T-cell (primary cell): Measurements from ENCODE around the gene KIF1A. TPM values are rescaled to one million over a fixed set of nuclear protein-coding genes. Genes with fewer than 3 reads are reported as not detected.
A peak's percentile ranks its signal among the peaks of the same experiment; 100 is the strongest.
"Not testable (repeated sequence)": the region's sequence is repeated elsewhere in the genome, so short reads cannot be mapped to it uniquely, and the experiment has no call there.

ENCODE experiments used
- ATAC-seq, 4 experiments: fragments of 200-7000 bp in 3 of 4; fragments of 150-1000 bp in 1 of 4; cut with Tn5 transposase; replicated peaks in 1 of 4; 1 replicate in 3 of 4; 2 replicates in 1 of 4; pipeline ENCODE4 v1.10.0; 2021; ENCODE audit warnings: moderate library complexity in 3 of 4, mild to moderate bottlenecking in 2 of 4, moderate number of reproducible peaks in 1 of 4
- CTCF ChIA-PET, 2 donors: fragments of 300-600 bp; sonication (Branson Sonifier 250); formaldehyde crosslinking; loops; one replicate each; lab custom pipeline; 2022; ENCODE audit warnings: antibody characterized with exemption in 2 of 2; lab: Charles Lee
- POLR2A ChIA-PET, 2 donors: fragments of 300-600 bp; sonication (Branson Sonifier 250); formaldehyde crosslinking; loops; one replicate each; lab custom pipeline; 2022; ENCODE audit warnings: antibody characterized with exemption in 2 of 2; lab: Charles Lee
- DNase-seq, 35 experiments: peaks; one replicate each; pipeline versions ENCODE4 v3.0.0 to v3.0.0-alpha.2; 2013 to 2023
- H3K27ac ChIP-seq: one replicate; pipeline ENCODE4 v1.5.1; 2013; ENCODE audit warnings: low read length
- H3K27me3 ChIP-seq, 2 experiments: replicated peaks in 1 of 2; 1 replicate in 1 of 2; 2 replicates in 1 of 2; pipeline versions ENCODE4 v1.6.1 to v1.7.0; 2013; ENCODE audit warnings: low read length in 1 of 2, mixed read lengths in 1 of 2; ENCODE audit not compliant: control insufficient read depth in 2 of 2, insufficient read depth in 2 of 2; ENCODE audit errors: extremely low read depth in 1 of 2
- H3K36me3 ChIP-seq, 2 donors: 1 replicate in 1 of 2; 2 replicates in 1 of 2; pipeline versions ENCODE4 v1.6.1 to v1.7.0; 2013; ENCODE audit warnings: low read length in 1 of 2; ENCODE audit not compliant: control insufficient read depth in 2 of 2, insufficient read depth in 1 of 2; ENCODE audit errors: extremely low read depth in 1 of 2
- H3K4me1 ChIP-seq, 2 experiments: 1 replicate in 1 of 2; 2 replicates in 1 of 2; pipeline versions ENCODE4 v1.6.1 to v1.7.0; 2013; ENCODE audit warnings: low read length in 2 of 2, mixed read lengths in 1 of 2; ENCODE audit not compliant: insufficient read depth in 2 of 2, control insufficient read depth in 1 of 2; ENCODE audit errors: extremely low read depth in 1 of 2
- H3K4me3 ChIP-seq, 2 donors: 1 replicate in 1 of 2; 2 replicates in 1 of 2; pipeline versions ENCODE4 v1.5.1 to v1.7.0; 2013; ENCODE audit warnings: mild to moderate bottlenecking in 2 of 2, low read length in 1 of 2, moderate library complexity in 1 of 2; ENCODE audit not compliant: control insufficient read depth in 1 of 2; ENCODE audit errors: extremely low read depth in 1 of 2
- H3K9me3 ChIP-seq: 2 replicates; pipeline ENCODE4 v1.7.0; 2013
- H3K27ac Mint-ChIP-seq, 2 donors: one replicate each; pipeline ENCODE4 v1.8.0; 2020 to 2021; ENCODE audit warnings: mild to moderate bottlenecking in 2 of 2, mixed read lengths in 2 of 2
- H3K27me3 Mint-ChIP-seq, 2 donors: one replicate each; pipeline ENCODE4 v1.8.0; 2021 to 2022; ENCODE audit warnings: mixed read lengths in 2 of 2
- H3K36me3 Mint-ChIP-seq: one replicate; pipeline ENCODE4 v1.8.0; 2021; ENCODE audit warnings: mixed read lengths
- H3K4me1 Mint-ChIP-seq, 3 donors: one replicate each; pipeline ENCODE4 v1.8.0; 2020 to 2022; ENCODE audit warnings: mixed read lengths in 3 of 3, mild to moderate bottlenecking in 1 of 3
- H3K4me3 Mint-ChIP-seq, 3 donors: one replicate each; pipeline ENCODE4 v1.8.0; 2020 to 2022; ENCODE audit warnings: mild to moderate bottlenecking in 3 of 3, mixed read lengths in 3 of 3, moderate library complexity in 3 of 3
- H3K9me3 Mint-ChIP-seq, 3 donors: one replicate each; pipeline ENCODE4 v1.8.0; 2020 to 2022; ENCODE audit warnings: mixed read lengths in 3 of 3
- WGBS: methylation state at CpG from one replicate; pipeline ENCODE4 v1.1.5; 2013; ENCODE audit warnings: missing lambda C conversion rate; ENCODE audit not compliant: insufficient coverage; 5-methylcytosine and 5-hydroxymethylcytosine counted together
- total RNA-seq, 35 experiments: library from RNA in 6 of 35; stranded (reverse) in 6 of 35; fragments of 120-200 nt in 1 of 35; gene quantifications; one replicate each; pipeline versions ENCODE4 v1.2.1 to v1.2.4 and lab custom pipeline; 2013 to 2026

Gene KIF1A
- total RNA-seq, 5 donors from 2014 or later (not counting 1 experiment from before 2014, with no cell fraction given) = 0.43 to 0.58 (median 0.51) TPM; not detected in 2

- peak in 1 of 35 experiments; percentile 0 for DNase-seq
- not testable (repeated sequence) for H3K9me3 Mint-ChIP-seq
Observed at GRCh38 chr2:240691631-240692420, 128.2 kb downstream of the KIF1A start, which contains the start of gene AQP12A. TSS of gene AQP12A (plus strand) at chr2:240691866. CDS start at chr2:240691914, 48 bp downstream.

GRCh38 chr2:240691075-240691427 lies 129.0 kb downstream of the KIF1A start:
- H3K27ac Mint-ChIP-seq, CTCF ChIA-PET, H3K36me3 Mint-ChIP-seq, DNase-seq, H3K4me1 ChIP-seq, H3K9me3 ChIP-seq, H3K9me3 Mint-ChIP-seq, H3K27me3 ChIP-seq, H3K27me3 Mint-ChIP-seq, H3K4me3 ChIP-seq, POLR2A ChIA-PET, H3K36me3 ChIP-seq, H3K27ac ChIP-seq: not testable (repeated sequence)
- Mint-ChIP-seq H3K4me3 (peak overlapping the region in 2 of 3 donors; percentile 13 to 61), H3K4me1 (peaks cover 0 to 10% (median 5%) of the 10 kb centered on the region in 3 donors)
- WGBS = 43% methylated on average over 1 of the region's 2 CpGs
- peak in 1 of 4 experiments; percentile 12 for ATAC-seq

More at GRCh38 chr2:240691631-240692420, 128.2 kb downstream of the KIF1A start, which contains the start of gene AQP12A:
- H3K4me1 ChIP-seq, H3K27ac ChIP-seq, H3K4me1 Mint-ChIP-seq, CTCF ChIA-PET, ATAC-seq, H3K27me3 ChIP-seq, POLR2A ChIA-PET, H3K27me3 Mint-ChIP-seq, H3K36me3 Mint-ChIP-seq, H3K9me3 ChIP-seq, H3K4me3 ChIP-seq, H3K36me3 ChIP-seq, H3K27ac Mint-ChIP-seq: not testable (repeated sequence)
- H3K4me3 Mint-ChIP-seq = peak within 1 kb of the TSS in 2 of 3 donors; percentile 13 to 61
- WGBS = 88% methylated on average over 9 of the region's 37 CpGs

- POLR2A ChIA-PET, H3K9me3 ChIP-seq, H3K27me3 Mint-ChIP-seq, H3K27ac ChIP-seq, CTCF ChIA-PET, H3K36me3 ChIP-seq, H3K9me3 Mint-ChIP-seq, H3K27me3 ChIP-seq, H3K4me1 ChIP-seq, H3K36me3 Mint-ChIP-seq: not testable (repeated sequence)
- H3K4me3 Mint-ChIP-seq = peak overlapping the region in 2 of 3 donors; percentile 13 to 61
- DNase-seq (peak in 1 of 35 experiments; percentile 0), ATAC-seq (peak; percentile 47 to 88 (median 62))
- H3K4me3 ChIP-seq = peak overlapping the region in 1 of 2 donors; percentile 12
- WGBS = 87% methylated on average over 3 of the region's 18 CpGs
- peak overlapping the region in 1 of 2 donors; percentile 55 for H3K27ac Mint-ChIP-seq
- peaks cover 0 to 10% (median 5%) of the 10 kb centered on the region in 3 donors for H3K4me1 Mint-ChIP-seq
Observed at GRCh38 chr2:240690421-240691074, 129.5 kb downstream of the KIF1A start.

GRCh38 chr2:240689975-240690374 lies 130.0 kb downstream of the KIF1A start:
- peaks cover 0 to 10% (median 5%) of the 10 kb centered on the region in 3 donors for H3K4me1 Mint-ChIP-seq
- H3K27ac Mint-ChIP-seq = peak overlapping the region in 1 of 2 donors; percentile 55
- peak overlapping the region in 1 of 3 donors; percentile 61 for H3K4me3 Mint-ChIP-seq
- H3K27me3 ChIP-seq = no peaks in the 10 kb centered on the region
- H3K27me3 Mint-ChIP-seq = no peaks in the 10 kb centered on the region
- ATAC-seq = no peak
- H3K4me1 ChIP-seq = peaks cover 0 to 3% of the 10 kb centered on the region in 2 experiments
- WGBS = 80% methylated on average over 6 of the region's 11 CpGs
- H3K27ac ChIP-seq = no peak overlapping the region
- POLR2A ChIA-PET = no interaction called here
- CTCF ChIA-PET = no interaction called here
- H3K4me3 ChIP-seq = no peak overlapping the region
- H3K36me3 ChIP-seq = no peaks in the 10 kb centered on the region
- H3K36me3 Mint-ChIP-seq = no peaks in the 10 kb centered on the region
- no peaks in the 10 kb centered on the region for H3K9me3 ChIP-seq
- no peaks in the 10 kb centered on the region for H3K9me3 Mint-ChIP-seq
- DNase-seq = no peak

GRCh38 chr2:240688553-240688919 lies 131.5 kb downstream of the KIF1A start:
- POLR2A ChIA-PET = no interaction called here
- Histone ChIP-seq H3K36me3 (no peaks in the 10 kb centered on the region), H3K27ac (no peak overlapping the region), H3K4me3 (no peak overlapping the region), H3K4me1 (peaks cover 0 to 11% of the 10 kb centered on the region in 2 experiments), H3K9me3 (no peaks in the 10 kb centered on the region), H3K27me3 (peaks cover 0 to 3% of the 10 kb centered on the region in 2 experiments)
- WGBS = 92% methylated on average over 4 of the region's 9 CpGs
- Mint-ChIP-seq H3K4me3 (no peak overlapping the region), H3K4me1 (peaks cover 0 to 17% (median 7%) of the 10 kb centered on the region in 3 donors), H3K27ac (no peak overlapping the region), H3K27me3 (no peaks in the 10 kb centered on the region), H3K9me3 (no peaks in the 10 kb centered on the region), H3K36me3 (no peaks in the 10 kb centered on the region)
- no peak for ATAC-seq
- no peak for DNase-seq
- CTCF ChIA-PET = no interaction called here

GRCh38 chr2:240687741-240688552 lies 132.1 kb downstream of the KIF1A start:
- ATAC-seq = no peak
- CTCF ChIA-PET = no interaction called here

More at GRCh38 chr2:240687741-240688552, 132.1 kb downstream of the KIF1A start:
- Mint-ChIP-seq H3K9me3 (no peaks in the 10 kb centered on the region), H3K27me3 (no peaks in the 10 kb centered on the region), H3K4me3 (no peak overlapping the region), H3K27ac (no peak overlapping the region), H3K36me3 (no peaks in the 10 kb centered on the region), H3K4me1 (peaks cover 0 to 19% (median 7%) of the 10 kb centered on the region in 3 donors)
- POLR2A ChIA-PET = no interaction called here
- no peak overlapping the region for H3K4me3 ChIP-seq
- H3K9me3 ChIP-seq = no peaks in the 10 kb centered on the region
- no peak for DNase-seq
- H3K27me3 ChIP-seq = peaks cover 0 to 3% of the 10 kb centered on the region in 2 experiments
- no peaks in the 10 kb centered on the region for H3K36me3 ChIP-seq
- peaks cover 0 to 13% of the 10 kb centered on the region in 2 experiments for H3K4me1 ChIP-seq
- 90% methylated on average over 8 of the region's 14 CpGs for WGBS
- H3K27ac ChIP-seq = no peak overlapping the region
